CD4-positive, alpha-beta T cell treated with Interleukin-4 for 1 hour (primary cell): ENCODE measurements around the gene HNRNPC.
"Not testable (repeated sequence)": the region's sequence is repeated elsewhere in the genome, so short reads cannot be mapped to it uniquely, and the experiment has no call there.

ENCODE experiments used
- DNase-seq, 2 donors: peaks; one replicate each; pipeline ENCODE4 v3.0.0-alpha.2; 2020 to 2022

The HNRNPC gene

GRCh38 chr14:21244544-21244943, 24.7 kb downstream of the HNRNPC start:
- no peak for DNase-seq

- DNase-seq, result peak in 1 of 2 donors; percentile 58
These were observed 27.9 kb downstream of the HNRNPC start for GRCh38 chr14:21241218-21241819.

- DNase-seq, result no peak
These were observed 28.8 kb downstream of the HNRNPC start for GRCh38 chr14:21240417-21240816.

GRCh38 chr14:21238823-21239518, 30.3 kb downstream of the HNRNPC start:
- no peak for DNase-seq

GRCh38 chr14:21236948-21237797, 32.1 kb downstream of the HNRNPC start:
- DNase-seq, result no peak

GRCh38 chr14:21234112-21234511, 35.1 kb downstream of the HNRNPC start:
- no peak for DNase-seq

- peak in 1 of 2 donors; percentile 51 for DNase-seq
These were observed 35.7 kb downstream of the HNRNPC start for GRCh38 chr14:21233457-21234076.

GRCh38 chr14:21231020-21231652, 38.1 kb downstream of the HNRNPC start:
- peak in 1 of 2 donors; percentile 69 for DNase-seq

GRCh38 chr14:21229821-21230220, 39.4 kb downstream of the HNRNPC start:
- DNase-seq, result peak in 1 of 2 donors; percentile 77

GRCh38 chr14:21227981-21228380, 41.3 kb downstream of the HNRNPC start:
- no peak for DNase-seq

GRCh38 chr14:21227150-21227549, 42.1 kb downstream of the HNRNPC start:
- no peak for DNase-seq

- no peak for DNase-seq
These were observed 42.8 kb downstream of the HNRNPC start for GRCh38 chr14:21226467-21226866.

GRCh38 chr14:21225164-21225563, 44.1 kb downstream of the HNRNPC start:
- not testable (repeated sequence) for DNase-seq

- DNase-seq, result no peak
These were observed 48.3 kb downstream of the HNRNPC start for GRCh38 chr14:21220874-21221477.

GRCh38 chr14:21219561-21220111, 49.6 kb downstream of the HNRNPC start:
- DNase-seq, result no peak

- DNase-seq, result no peak
These were observed 50.1 kb downstream of the HNRNPC start for GRCh38 chr14:21219120-21219519.

GRCh38 chr14:21215879-21216251, 53.4 kb downstream of the HNRNPC start:
- DNase-seq, result peak in 1 of 2 donors; percentile 49

GRCh38 chr14:21215130-21215878, 53.9 kb downstream of the HNRNPC start:
- no peak for DNase-seq

- DNase-seq, result no peak
These were observed 55.6 kb downstream of the HNRNPC start for GRCh38 chr14:21213652-21214051.

GRCh38 chr14:21212824-21213223, 56.4 kb downstream of the HNRNPC start:
- DNase-seq, result not testable (repeated sequence)

- DNase-seq, result no peak
These were observed 57.7 kb downstream of the HNRNPC start for GRCh38 chr14:21211509-21211908.
